DMS 273 (cell line): Measurements from ENCODE around the gene MYO10.

Source experiments
- DNase-seq: peaks from one replicate; lab custom pipeline; 2025; ENCODE audit not compliant: unreplicated experiment; lab: John Stamatoyannopoulos, UW

MYO10 gene

DNA sequence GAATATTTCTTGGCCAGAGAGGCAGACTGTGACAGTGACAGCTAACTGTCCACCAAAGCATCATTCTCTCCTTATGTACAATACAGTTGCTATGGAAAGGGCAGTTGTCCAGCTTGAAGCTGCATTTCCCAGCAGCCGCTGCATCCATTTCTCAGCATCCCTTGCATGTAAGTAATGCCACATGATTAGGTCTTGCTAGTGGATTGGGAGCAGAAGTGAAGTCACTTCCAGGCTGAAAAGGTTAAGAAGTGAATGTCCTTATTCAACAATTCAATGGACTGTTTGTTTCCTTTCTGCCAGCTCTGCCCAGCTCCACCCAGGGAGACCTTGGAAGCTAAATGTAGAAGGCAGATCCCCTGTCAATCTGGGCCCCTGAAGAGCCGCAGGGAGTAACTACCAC is 293.2 kb downstream of the MYO10 start:
- DNase-seq, result no peak

DNA sequence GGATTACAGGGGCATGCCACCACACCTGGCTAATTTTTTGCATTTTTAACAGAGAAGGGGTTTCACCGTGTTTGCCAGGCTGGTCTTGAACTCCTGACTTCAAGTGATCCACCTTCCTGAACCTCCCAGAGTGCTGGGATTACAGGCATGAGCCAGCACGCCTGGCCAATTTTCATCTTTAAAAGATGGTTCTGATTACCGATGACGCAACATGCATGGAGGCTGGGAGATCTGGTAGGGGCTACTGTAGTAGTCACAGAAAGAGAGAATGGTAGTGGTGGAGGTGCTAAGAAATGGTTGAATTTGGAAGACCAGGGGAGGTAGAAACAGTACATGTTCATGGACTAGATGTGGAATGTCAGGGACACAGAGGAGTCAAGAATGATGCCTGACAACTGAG is 296.9 kb downstream of the MYO10 start:
- DNase-seq, result no peak

DNA sequence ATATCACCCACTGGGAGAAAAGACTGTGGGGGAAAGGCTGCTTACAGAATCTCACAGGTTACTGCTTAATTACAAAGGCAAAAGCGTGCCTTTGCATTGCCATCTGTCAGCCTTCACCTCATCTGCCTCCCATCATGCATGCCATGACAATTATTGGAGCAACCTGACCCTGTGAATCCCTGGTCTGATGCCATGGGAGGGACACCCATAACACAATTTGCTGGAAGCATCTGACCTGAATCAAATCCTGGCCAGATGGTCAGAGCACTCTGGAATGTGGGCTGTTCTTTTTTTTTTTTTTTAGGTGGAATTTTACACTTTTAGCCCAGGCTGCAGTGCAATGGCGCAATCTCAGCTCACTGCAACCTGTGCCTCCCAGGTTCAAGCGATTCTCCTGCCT is 307.7 kb downstream of the MYO10 start:
- peak; percentile 82 for DNase-seq

DNA sequence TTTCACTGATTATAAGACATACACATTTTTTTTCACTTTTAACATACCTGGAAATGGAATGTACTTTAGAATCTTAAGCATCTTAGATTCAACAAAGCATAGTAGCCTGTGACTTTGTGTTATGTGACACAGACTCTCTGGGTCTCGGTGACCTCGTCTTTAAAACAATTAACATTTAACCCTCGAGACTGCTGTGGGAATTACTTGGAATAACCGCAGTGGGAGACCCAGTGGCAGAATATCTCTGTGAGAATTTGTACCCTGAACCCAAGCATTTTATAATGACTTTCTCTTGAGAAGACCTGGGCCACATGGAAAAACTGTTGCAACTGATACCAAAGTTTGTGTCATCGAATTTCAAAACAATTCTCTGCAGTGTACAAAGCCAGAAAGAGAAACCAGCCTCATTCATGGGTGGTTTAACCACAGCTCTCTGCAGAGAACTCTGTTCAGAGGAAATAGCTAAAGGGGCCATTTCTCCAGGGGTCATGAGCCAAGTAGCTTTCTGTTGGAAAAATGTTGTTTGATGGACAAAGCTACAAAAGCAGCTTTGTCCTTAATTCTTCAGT is 309.3 kb downstream of the MYO10 start:
- DNase-seq, result no peak

DNA sequence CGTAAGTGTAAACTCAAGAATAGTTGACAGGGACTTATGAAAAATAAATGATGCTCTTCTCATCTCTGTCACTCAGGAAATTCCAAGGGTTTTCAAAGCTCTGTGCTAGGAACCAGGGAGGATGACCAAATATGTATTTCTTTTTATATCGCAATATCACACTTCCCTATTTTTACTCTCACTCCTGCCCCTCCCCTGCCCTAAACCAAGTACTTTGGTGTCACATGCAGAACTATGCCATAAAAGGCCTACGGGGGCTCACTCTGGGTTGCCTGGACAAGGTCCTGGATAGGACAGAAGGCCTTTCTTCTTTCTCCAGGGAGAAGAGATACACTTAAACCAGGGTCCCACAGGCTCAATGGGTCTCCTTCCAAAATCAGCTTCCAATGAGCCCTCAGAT is 311.0 kb downstream of the MYO10 start:
- DNase-seq, result no peak

DNA sequence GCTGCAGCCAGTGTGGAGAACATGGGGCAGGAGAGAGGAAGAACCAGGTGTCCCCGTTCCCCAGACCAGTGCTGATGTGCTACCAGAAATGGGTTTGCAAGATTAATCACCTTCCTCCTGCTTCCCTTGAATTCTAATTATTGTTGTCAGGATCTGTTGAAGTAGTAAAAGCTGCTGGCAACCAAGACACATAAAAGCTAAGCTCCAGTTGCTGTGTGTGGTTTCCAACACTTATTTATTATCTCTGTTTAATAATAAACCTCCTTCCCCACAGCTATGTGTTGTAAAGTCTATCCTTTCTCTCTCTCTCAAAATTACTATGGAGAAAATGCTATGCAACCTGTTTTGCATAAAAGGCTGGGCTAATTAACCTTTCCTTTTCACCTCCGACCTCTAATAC is 317.0 kb downstream of the MYO10 start:
- no peak for DNase-seq

DNA sequence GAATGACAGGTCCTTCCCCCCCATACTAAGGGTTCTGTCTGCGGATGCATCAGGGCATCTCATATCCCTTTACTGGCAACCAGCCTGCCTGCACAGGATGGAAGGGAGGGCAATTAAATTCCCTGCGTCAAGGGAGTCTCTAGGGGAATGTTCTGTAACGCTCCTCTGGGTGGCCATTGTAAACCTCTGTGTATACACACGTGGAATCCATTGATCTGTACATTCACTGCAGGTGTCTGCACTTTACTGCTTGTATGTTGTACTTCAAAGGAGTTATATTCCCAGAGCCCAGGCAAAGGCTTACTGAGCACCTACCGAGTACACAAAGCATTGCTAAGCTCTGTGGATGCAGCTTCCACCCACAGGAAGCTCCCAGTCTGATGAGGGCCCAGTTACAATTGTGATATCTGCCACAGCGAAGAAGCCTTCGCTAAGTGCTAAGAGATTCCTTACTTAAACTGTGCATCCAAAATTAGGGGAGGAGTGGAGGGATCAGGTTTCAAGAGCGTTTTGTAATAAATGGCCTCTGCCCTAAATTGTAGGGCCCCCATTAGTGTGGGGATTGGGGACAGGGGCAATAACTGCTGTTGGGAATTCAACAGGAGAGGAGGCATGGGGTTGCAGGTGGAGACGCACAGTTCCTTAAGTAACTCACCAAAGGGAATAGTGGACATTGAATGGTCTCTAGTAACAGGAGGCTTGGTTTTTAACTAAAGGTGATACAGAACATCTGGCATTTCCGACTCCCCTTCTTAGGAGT is 317.8 kb downstream of the MYO10 start:
- DNase-seq, result peak; percentile 18

DNA sequence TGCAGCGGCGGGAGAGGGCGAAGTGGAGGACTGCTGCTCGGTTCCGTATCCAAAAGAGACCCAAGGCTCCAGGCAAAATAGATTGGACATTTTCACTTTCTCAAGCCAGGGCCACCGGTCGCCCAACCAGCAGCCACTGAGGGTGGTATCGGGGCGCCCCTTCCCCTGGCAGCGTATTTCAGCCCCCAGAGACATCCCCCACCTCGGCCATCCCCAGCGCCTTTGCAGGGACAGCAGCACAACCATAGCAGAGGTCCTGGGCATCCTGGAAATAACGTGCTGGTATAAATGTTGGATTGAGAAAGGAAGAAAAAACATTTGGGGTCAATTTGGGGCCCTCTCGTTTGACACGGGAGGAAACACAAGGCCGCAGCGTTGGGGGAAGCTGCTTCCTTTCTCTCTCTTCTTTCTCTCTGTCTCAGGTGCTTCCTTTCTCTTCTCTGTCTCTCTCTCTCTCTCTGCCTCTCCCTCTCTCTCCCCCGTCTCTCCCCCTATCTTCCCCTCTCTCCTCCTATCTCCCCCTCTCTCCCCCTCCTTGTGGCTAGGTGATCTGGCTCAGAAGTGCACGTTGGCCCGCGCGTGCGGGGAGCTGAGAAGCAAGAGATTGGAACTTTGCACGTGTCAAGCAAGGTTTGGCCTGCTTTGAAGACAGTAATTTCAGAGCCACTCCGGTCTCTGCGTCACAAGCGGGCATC is 318.7 kb downstream of the MYO10 start:
- no peak for DNase-seq

DNA sequence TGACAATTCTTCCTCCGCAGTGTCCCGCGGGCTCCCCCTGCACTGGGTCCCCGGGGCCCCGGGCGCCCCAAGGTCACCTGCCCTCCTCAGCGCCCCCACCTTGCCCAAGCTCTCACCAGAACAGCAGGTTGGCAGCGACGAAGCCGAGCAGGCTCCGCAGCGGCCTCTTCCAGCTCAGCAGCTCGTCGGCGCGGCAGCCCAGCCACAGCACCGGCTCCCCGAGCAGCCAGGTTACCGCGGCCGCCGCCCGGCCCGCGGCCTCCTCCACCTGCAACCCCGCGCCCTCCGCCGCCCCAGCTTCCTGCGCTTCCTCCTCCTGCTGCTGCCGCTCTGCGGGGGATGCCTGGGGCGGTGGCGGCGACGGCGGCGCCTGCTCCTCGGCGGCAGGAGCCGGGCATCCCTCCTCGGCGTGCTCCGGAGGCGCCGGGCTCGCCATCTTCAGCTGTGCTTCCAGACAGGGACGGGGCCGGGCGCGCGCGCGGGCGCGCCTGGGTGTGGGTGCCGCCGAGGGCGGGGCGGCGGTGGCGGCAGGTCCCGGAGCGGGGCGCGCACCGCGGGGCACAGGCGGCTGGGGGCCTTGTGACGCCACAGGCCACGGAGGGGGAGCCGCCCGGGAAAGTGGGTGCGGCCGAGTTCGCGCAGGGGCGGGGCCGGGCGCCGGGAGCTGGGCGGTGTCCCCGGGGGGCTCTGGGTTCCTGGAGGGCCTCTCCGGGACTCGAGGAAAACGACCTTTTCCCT is 319.4 kb downstream of the MYO10 start, which contains the start of gene RETREG1:
RETREG1 (minus strand) TSS at position 462 of the 738 bp plus-strand sequence; CDS start at position 436, 26 bp downstream.
- DNase-seq, result peak; percentile 77

DNA sequence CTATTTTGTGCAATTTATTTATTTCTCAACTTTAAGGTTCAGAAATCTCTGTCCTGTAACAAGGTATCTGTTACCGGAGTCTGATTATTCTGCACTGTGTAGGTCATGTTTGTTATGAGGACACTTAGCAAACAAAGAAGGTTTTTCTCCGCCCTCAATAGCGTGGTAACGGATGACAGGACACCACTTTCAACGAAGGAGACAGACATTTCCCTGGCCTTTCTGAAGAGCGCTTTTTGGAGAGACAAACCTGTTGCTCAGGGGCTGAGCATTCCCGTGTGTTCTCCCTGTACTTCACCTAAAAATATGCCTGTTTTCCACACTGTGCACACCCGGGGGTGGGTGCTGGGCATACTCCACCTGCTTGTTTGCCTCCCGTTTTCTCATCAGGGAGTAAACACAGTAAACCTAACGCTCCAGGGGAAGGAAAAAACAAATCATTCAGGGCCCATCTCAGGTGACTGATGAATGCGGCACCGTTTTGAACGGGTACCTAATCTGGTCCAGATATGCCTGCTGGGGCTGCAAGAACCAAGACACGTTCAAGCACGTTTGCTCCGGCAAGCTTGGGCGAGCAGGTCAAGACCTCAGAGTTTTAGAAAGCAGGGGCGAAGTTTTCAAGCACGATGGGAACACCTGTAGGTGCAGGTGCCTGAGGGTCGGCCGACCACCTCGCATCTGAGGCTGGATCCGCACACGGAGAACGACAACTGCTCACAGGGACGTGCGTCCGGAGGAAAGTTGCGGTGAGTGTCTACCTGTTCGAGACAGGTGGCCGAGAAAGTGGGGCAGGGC is 320.1 kb downstream of the MYO10 start:
- DNase-seq, result peak; percentile 18

DNA sequence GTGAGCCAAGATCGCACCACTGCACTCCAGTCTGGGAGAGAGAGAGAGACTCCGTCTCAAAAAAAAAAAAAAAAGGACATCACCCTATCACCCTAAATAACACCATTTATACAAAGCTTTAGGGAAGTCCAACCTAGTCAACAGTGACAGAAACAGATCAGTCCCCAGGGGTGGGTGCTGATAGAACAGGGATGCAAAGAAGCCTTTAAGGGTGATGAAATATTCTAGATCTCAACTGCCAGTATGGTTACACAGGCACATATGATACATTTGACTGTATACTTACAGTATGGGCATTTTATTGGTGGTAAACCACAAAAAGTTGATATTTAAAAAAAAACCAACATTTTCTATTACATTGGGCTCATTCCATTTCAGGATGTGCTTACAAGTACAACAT is 324.1 kb downstream of the MYO10 start:
- DNase-seq, result no peak
